Measurements from ENCODE around the gene ADGRD1. TPM values are rescaled to one million over a fixed set of nuclear protein-coding genes. Genes with fewer than 3 reads are reported as not detected.

Gene ADGRD1
- total RNA-seq, 6 experiments from 2014 or later: not detected

- TF ChIP-seq, protein P1, sequence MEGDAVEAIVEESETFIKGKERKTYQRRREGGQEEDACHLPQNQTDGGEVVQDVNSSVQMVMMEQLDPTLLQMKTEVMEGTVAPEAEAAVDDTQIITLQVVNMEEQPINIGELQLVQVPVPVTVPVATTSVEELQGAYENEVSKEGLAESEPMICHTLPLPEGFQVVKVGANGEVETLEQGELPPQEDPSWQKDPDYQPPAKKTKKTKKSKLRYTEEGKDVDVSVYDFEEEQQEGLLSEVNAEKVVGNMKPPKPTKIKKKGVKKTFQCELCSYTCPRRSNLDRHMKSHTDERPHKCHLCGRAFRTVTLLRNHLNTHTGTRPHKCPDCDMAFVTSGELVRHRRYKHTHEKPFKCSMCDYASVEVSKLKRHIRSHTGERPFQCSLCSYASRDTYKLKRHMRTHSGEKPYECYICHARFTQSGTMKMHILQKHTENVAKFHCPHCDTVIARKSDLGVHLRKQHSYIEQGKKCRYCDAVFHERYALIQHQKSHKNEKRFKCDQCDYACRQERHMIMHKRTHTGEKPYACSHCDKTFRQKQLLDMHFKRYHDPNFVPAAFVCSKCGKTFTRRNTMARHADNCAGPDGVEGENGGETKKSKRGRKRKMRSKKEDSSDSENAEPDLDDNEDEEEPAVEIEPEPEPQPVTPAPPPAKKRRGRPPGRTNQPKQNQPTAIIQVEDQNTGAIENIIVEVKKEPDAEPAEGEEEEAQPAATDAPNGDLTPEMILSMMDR (IDR thresholded peaks at IDR 0.05): no peak
- Mint-ChIP-seq H3K27ac (no peak overlapping the region), H3K4me3 (no peak overlapping the region), H3K27me3 (ENCODE audit: insufficient read depth) (no peaks in the 10 kb centered on the region; the same call in 1 of the 2 replicates), H3K4me1 (ENCODE audit: low read depth) (no peaks in the 10 kb centered on the region), H3K9me3 (peaks cover 51% of the 10 kb centered on the region), H3K36me3 (ENCODE audit: low read depth) (no peaks in the 10 kb centered on the region)
- no peak for DNase-seq
Observed at GRCh38 chr12:131024026-131024425, 70.3 kb downstream of the ADGRD1 start.

DNA sequence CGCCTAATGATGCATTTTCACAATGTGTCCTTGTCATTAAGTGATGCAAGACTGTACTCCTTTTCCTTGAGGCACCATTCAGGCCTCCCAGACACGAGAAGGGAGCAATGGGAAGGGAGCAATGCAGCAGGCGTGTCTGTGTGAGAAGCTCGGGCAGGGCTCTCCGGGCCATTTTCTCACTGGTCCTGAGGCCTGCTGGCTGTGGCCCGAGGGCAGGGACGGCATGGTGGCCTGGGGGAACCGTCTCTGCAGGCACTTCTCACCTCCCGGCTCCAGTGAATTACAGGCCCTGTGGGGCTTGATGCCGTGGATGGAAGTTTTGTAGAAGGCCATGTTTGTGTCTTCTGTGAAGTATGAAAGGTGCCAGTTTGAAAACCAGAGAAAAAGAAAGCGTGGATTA lies 71.0 kb downstream of the ADGRD1 start:
- no peaks in the 10 kb centered on the region for H3K4me1 Mint-ChIP-seq (ENCODE audit: low read depth)
- TF ChIP-seq, protein P1 (IDR thresholded peaks at IDR 0.05): no peak

GRCh38 chr12:131025234-131025633 lies 71.5 kb downstream of the ADGRD1 start:
- TF ChIP-seq, protein P1 (IDR thresholded peaks at IDR 0.05): no peak
- Mint-ChIP-seq H3K9me3 (peaks cover 52% of the 10 kb centered on the region), H3K4me3 (no peak overlapping the region), H3K27ac (no peak overlapping the region), H3K4me1 (ENCODE audit: low read depth) (no peaks in the 10 kb centered on the region), H3K27me3 (ENCODE audit: insufficient read depth) (no peaks in the 10 kb centered on the region; the same call in 1 of the 2 replicates), H3K36me3 (ENCODE audit: low read depth) (no peaks in the 10 kb centered on the region)
- DNase-seq: no peak

More for the DNA sequence above, 71.0 kb downstream of the ADGRD1 start:
- Mint-ChIP-seq H3K9me3 (peaks cover 54% of the 10 kb centered on the region), H3K36me3 (ENCODE audit: low read depth) (no peaks in the 10 kb centered on the region), H3K4me3 (no peak overlapping the region), H3K27ac (no peak overlapping the region), H3K27me3 (ENCODE audit: insufficient read depth) (no peaks in the 10 kb centered on the region; the same call in 1 of the 2 replicates)
- no peak for DNase-seq

DNA sequence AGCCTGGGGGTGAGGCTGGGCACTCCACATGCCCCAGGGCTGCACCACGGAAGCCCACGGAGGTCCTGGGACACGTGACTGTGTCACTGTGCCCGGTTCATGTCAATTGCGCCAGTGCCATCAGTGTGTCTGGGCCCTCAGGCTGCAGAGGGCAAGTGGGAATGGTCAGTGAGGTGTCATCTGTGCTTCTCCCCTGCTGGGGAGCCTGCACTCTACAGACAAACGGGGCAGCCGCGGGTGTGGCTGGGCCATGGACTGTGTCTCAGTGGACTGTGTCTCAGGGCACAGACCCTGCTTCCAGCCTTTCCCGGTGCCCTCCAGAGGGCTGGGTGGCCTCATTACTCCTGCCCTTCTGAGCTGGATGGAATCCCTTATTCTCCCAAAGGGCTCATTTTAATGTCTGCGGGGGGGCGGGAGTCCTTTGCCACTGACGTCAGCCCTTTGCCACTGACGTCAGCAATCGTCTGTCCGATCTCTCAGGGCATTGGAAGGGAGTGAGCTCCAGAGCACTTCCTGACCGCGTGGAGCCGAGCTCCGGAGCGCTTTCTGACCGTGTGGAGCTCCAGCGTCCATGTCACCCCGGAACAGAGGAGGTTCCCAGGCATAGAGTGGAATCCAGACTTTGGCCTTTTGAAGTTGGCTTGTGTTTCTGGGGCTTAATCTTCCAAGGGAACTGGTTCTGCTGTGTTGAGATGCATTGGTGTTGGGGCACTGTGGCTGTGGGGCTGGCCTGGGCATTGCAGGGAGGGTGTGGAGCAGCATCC lies 72.4 kb downstream of the ADGRD1 start:
- Mint-ChIP-seq H3K4me1 (ENCODE audit: low read depth) (no peaks in the 10 kb centered on the region), H3K27ac (no peak overlapping the region), H3K27me3 (ENCODE audit: insufficient read depth) (no peaks in the 10 kb centered on the region; the same call in 1 of the 2 replicates), H3K36me3 (ENCODE audit: low read depth) (no peaks in the 10 kb centered on the region), H3K4me3 (no peak overlapping the region), H3K9me3 (peaks cover 49% of the 10 kb centered on the region)
- no peak for DNase-seq
- TF ChIP-seq, protein P1 (IDR thresholded peaks at IDR 0.05): no peak

GRCh38 chr12:131026754-131027153 lies 73.0 kb downstream of the ADGRD1 start:
- H3K9me3 Mint-ChIP-seq: peaks cover 46% of the 10 kb centered on the region
- no peaks in the 10 kb centered on the region for H3K36me3 Mint-ChIP-seq (ENCODE audit: low read depth)
- no peak for DNase-seq
- H3K4me3 Mint-ChIP-seq: no peak overlapping the region
- no peaks in the 10 kb centered on the region; the same call in 1 of the 2 replicates for H3K27me3 Mint-ChIP-seq (ENCODE audit: insufficient read depth)
- H3K4me1 Mint-ChIP-seq (ENCODE audit: low read depth): no peaks in the 10 kb centered on the region
- H3K27ac Mint-ChIP-seq: no peak overlapping the region
- TF ChIP-seq, protein P1 (IDR thresholded peaks at IDR 0.05): no peak
